Cardiac muscle cell (in vitro differentiated cells and primary cell): ENCODE data around the gene AGPAT4. TPM values are rescaled to one million over a fixed set of nuclear protein-coding genes. Genes with fewer than 3 reads are reported as not detected.

Experiments used
- DNase-seq, 2 donors: peaks; one replicate each; pipeline versions ENCODE4 v3.0.0 to v3.0.0-alpha.2; 2010 to 2017; ENCODE audit warnings: low read depth in 1 of 2, low spot score in 1 of 2
- H3K27ac ChIP-seq: fragments of 200-600 bp; sonication (generic); 2 replicates; pipeline ENCODE4 v1.5.1; 2016
- H3K27me3 ChIP-seq: fragments of 200-600 bp; sonication (generic); 2 replicates; pipeline ENCODE4 v1.6.0; 2016; ENCODE audit warnings: control low read depth
- H3K36me3 ChIP-seq: fragments of 200-600 bp; sonication (generic); 2 replicates; pipeline ENCODE4 v1.5.1; 2016; ENCODE audit warnings: control low read depth
- H3K4me1 ChIP-seq: fragments of 200-600 bp; sonication (generic); 2 replicates; pipeline ENCODE4 v1.8.1; 2017; ENCODE audit warnings: low read depth, mild to moderate bottlenecking, mixed run types
- H3K4me3 ChIP-seq: fragments of 200-600 bp; sonication (generic); 2 replicates; pipeline ENCODE4 v1.5.1; 2016; ENCODE audit warnings: mild to moderate bottlenecking
- H3K9me3 ChIP-seq: fragments of 200-600 bp; sonication (generic); 2 replicates; pipeline ENCODE4 v1.5.1; 2017; ENCODE audit warnings: low read depth, mild to moderate bottlenecking, control low read depth
- CTCF ChIP-seq: IDR thresholded peaks from 2 replicates; pipeline ENCODE4 v1.5.1; 2012; ENCODE audit warnings: low read depth, mild to moderate bottlenecking, low read length
- polyA plus RNA-seq: library from polyadenylated mRNA; unstranded; fragments of >200 nt; fragmentation: Nextera tagmentation; extraction: Ambion mirVana; gene quantifications from 2 replicates; pipeline ENCODE4 v1.2.1, GENCODE V29; 2016
- total RNA-seq: library from RNA; depleted of rRNA; stranded (reverse); fragments of >200 nt; gene quantifications from 2 replicates; pipeline ENCODE4 v1.2.3, GENCODE V29; 2016

AGPAT4 gene
- total and polyA plus RNA-seq, 2 experiments from 2014 or later: 13.9 to 17.7 TPM

- no peak for DNase-seq
- H3K27ac ChIP-seq: no peak overlapping the region
- H3K9me3 ChIP-seq: no peaks in the 10 kb centered on the region
- TF ChIP-seq CTCF: no peak
- H3K4me1 ChIP-seq: no peaks in the 10 kb centered on the region
- no peak overlapping the region for H3K4me3 ChIP-seq
- no peaks in the 10 kb centered on the region for H3K36me3 ChIP-seq
- no peaks in the 10 kb centered on the region for H3K27me3 ChIP-seq
Observed at GRCh38 chr6:161192636-161193411, 81.0 kb downstream of the AGPAT4 start.

GRCh38 chr6:161191671-161192070 is 82.2 kb downstream of the AGPAT4 start:
- H3K4me1 ChIP-seq: no peaks in the 10 kb centered on the region
- H3K27ac ChIP-seq: no peak overlapping the region
- H3K27me3 ChIP-seq: no peaks in the 10 kb centered on the region
- H3K36me3 ChIP-seq: no peaks in the 10 kb centered on the region
- no peaks in the 10 kb centered on the region for H3K9me3 ChIP-seq
- DNase-seq: no peak
- H3K4me3 ChIP-seq: no peak overlapping the region
- no peak for TF ChIP-seq CTCF

GRCh38 chr6:161191007-161191406 is 82.9 kb downstream of the AGPAT4 start:
- no peak for TF ChIP-seq CTCF
- no peak for DNase-seq
- Histone ChIP-seq H3K36me3 (no peaks in the 10 kb centered on the region), H3K9me3 (no peaks in the 10 kb centered on the region), H3K4me3 (no peak overlapping the region), H3K4me1 (no peaks in the 10 kb centered on the region), H3K27ac (no peak overlapping the region), H3K27me3 (no peaks in the 10 kb centered on the region)

GRCh38 chr6:161189891-161190290 is 84.0 kb downstream of the AGPAT4 start:
- Histone ChIP-seq H3K27ac (no peak overlapping the region), H3K9me3 (no peaks in the 10 kb centered on the region), H3K27me3 (no peaks in the 10 kb centered on the region), H3K4me1 (no peaks in the 10 kb centered on the region), H3K36me3 (no peaks in the 10 kb centered on the region), H3K4me3 (no peak overlapping the region)
- DNase-seq: no peak
- TF ChIP-seq CTCF: no peak

GRCh38 chr6:161188547-161189465 is 85.1 kb downstream of the AGPAT4 start:
- no peaks in the 10 kb centered on the region for H3K4me1 ChIP-seq

More at GRCh38 chr6:161188547-161189465, 85.1 kb downstream of the AGPAT4 start:
- Histone ChIP-seq H3K36me3 (no peaks in the 10 kb centered on the region), H3K27me3 (no peaks in the 10 kb centered on the region), H3K4me3 (no peak overlapping the region), H3K9me3 (no peaks in the 10 kb centered on the region), H3K27ac (no peak overlapping the region)
- TF ChIP-seq CTCF: no peak
- DNase-seq: no peak
